NCI-H446 (cell line): Measurements from ENCODE around the gene CELA3B.
A peak's percentile ranks its signal among the peaks of the same experiment; 100 is the strongest.
"Not testable (repeated sequence)": the region's sequence is repeated elsewhere in the genome, so short reads cannot be mapped to it uniquely, and the experiment has no call there.

Source experiments
- DNase-seq, 2 experiments: peaks; one replicate each; lab custom pipeline; 2025; lab: John Stamatoyannopoulos, UW

The CELA3B gene

GRCh38 chr1:21975296-21975695 lies 1.5 kb upstream of the CELA3B start:
- DNase-seq: not testable (repeated sequence)

GRCh38 chr1:21978209-21978608 lies 1.4 kb downstream of the CELA3B start:
- DNase-seq: not testable (repeated sequence)

DNA sequence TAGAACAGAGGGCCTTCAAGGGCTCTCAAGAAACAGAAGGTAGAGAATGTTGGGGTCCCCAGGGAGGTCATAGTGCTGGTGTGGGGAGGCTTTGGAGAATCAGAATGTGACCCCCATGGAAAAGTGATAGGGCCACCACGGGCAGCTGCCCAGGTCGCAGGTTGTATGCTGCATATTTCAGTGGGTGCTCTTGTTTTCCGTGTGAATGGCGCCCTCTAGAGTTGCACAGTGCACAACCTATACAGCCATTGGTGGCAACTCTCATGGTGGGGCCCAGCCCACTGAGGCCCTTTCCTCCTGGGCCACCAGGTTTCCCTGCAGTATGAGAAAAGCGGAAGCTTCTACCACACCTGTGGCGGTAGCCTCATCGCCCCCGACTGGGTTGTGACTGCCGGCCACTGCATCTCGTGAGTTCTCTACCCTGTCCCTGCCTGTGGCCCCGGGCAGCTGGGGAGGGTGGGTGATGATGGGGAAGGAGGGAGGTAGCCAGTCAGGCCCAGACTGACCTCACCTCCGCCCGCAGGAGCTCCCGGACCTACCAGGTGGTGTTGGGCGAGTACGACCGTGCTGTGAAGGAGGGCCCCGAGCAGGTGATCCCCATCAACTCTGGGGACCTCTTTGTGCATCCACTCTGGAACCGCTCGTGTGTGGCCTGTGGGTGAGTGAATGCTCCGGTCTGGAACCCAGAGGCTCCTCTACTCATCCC lies 3.8 kb downstream of the CELA3B start:
- DNase-seq: not testable (repeated sequence)

DNA sequence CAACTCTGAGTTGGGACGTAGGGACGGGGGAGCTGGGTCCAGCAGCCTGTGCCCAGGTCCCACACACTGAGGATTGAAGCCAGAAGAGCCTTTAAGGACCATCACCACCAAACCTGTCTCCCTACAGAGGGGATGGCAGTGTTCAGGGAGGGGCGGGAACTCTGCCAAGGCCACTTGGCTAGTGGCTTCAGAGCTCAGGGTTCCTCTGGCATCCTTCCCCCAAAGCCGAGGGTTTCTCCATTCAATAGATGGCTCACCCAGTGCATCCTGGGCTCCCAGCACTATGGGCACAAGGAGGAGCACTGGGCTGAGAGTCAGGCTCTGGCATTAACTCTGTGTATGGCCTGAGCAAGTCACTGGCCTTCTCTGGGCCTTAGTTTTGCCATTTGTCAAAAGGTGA lies 4.4 kb downstream of the CELA3B start:
- peak in 1 of 2 experiments; percentile 7 for DNase-seq

GRCh38 chr1:21982122-21982521 lies 5.3 kb downstream of the CELA3B start:
- not testable (repeated sequence) for DNase-seq

- not testable (repeated sequence) for DNase-seq
These were observed 6.7 kb downstream of the CELA3B start for GRCh38 chr1:21983539-21983938.

GRCh38 chr1:21985893-21986292 lies 9.1 kb downstream of the CELA3B start:
- DNase-seq: not testable (repeated sequence)

DNA sequence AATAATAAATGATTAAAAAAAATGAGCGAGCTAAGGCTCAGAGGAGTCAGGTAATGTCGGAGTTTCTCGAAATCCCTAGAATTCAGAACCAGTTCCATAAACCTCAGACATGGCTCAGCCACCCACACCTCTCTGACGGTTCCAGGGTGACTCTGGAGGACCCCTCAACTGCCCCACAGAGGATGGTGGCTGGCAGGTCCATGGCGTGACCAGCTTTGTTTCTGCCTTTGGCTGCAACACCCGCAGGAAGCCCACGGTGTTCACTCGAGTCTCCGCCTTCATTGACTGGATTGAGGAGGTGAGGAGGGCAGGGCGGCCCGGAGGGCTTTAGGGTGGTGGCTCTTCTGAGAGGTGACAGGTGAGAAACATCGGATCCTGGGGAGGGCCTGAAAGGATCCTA lies 9.6 kb downstream of the CELA3B start:
- not testable (repeated sequence) for DNase-seq

- not testable (repeated sequence) for DNase-seq
These were observed 13.0 kb downstream of the CELA3B start for GRCh38 chr1:21989672-21990393.

DNA sequence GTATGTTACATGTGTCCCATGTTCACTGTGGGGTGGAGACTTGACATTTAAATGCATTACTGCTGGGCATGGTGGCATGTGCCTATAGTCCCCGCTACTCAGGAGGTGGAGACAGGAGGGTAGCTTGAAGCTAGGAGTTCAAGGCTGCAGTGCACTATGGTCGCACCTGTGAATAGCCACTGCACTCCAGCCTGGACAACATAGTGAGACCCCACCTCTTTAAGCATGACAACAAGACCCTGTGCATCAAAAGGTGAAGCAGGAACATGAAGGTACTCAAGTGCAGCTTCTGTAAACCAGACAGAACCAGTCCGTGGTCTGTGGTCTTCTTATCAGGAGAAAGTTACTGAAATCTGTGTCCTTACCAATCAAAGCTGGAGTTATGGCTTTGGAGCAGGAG lies 15.4 kb downstream of the CELA3B start:
- DNase-seq: not testable (repeated sequence)

GRCh38 chr1:21994716-21995115 lies 17.9 kb downstream of the CELA3B start:
- DNase-seq: not testable (repeated sequence)

DNA sequence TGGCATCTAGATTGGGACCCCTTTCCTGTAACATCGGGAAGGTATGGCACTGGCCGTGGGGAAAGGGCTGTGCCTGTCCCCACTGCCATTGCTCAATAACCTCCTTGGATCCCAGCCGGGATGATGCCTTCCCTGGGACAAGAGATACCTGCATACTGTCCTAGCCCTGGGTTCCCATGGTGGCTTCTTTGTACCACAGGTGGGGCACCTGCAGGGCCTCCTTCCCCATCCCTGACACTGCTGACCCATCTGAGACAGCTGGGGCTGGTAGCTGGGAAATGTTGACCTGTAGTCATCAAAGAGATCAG lies 19.8 kb downstream of the CELA3B start:
- DNase-seq: not testable (repeated sequence)

GRCh38 chr1:21997891-21998623 lies 21.2 kb downstream of the CELA3B start:
- not testable (repeated sequence) for DNase-seq

- not testable (repeated sequence) for DNase-seq
These were observed 21.9 kb downstream of the CELA3B start for GRCh38 chr1:21998624-21999294.

DNA sequence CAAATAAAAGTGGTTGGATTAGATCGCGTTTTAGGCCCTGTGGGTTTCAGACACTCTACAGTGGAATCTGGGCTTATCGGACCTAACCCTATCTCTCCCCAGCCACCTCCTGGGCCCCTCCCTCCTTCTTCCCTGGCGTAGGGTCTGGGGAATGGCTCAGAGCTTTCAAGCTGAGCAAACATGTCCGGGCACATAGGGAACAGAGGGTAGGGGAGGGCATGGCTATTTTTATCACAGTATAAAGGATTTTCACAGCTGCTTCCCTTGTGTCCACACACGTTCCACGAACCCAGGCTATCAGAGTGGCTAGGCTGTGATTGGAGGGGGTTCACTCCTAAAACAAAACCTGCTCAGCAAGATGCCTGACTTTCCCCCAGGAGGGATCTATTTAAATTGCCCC lies 22.8 kb downstream of the CELA3B start:
- not testable (repeated sequence) for DNase-seq

DNA sequence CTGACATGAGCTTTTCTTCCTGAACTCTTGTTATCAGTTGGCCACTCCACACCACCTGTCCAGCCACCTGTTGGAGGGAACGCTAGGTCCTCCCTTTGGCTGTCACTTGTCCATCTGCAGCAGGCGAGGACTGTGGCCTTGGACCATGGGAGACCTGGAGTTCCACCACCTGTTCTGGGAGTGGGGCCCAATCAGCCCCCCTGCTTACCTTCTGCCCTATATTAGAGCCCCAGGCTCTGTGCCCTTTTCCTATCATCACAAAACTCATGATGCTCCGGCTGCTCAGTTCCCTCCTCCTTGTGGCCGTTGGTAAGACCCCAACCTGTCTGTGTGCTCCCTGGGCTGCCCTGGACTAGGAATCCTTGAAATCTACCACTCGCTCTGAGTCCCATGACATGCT lies 24.6 kb downstream of the CELA3B start, which contains the start of gene CELA3A:
CELA3A (plus strand) TSS at position 249 of the 400 bp plus-strand sequence; CDS start at position 267, 18 bp downstream.
- no peak for DNase-seq

DNA sequence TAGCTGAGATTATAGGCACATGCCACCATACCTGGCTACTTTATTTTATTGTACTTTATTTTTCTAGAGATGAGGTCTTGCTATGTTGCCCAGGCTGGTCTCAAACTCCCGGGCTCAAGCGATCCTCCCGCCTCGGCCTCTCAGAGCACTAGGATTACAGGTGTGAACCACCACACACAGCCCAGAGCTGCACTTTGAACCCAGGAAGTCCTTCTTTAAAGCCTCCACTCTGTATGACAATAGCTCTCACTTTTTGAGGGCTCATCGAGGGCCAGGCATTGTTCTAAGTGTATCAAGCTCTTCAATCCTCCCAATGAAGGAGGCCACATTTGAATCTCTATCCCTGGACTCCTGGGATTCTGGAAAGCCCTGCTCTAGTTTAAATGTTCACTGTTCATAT lies 25.6 kb downstream of the CELA3B start:
- not testable (repeated sequence) for DNase-seq

- DNase-seq: not testable (repeated sequence)
These were observed 26.1 kb downstream of the CELA3B start for GRCh38 chr1:22002875-22003274.

- DNase-seq: not testable (repeated sequence)
These were observed 27.1 kb downstream of the CELA3B start for GRCh38 chr1:22003959-22004358.

DNA sequence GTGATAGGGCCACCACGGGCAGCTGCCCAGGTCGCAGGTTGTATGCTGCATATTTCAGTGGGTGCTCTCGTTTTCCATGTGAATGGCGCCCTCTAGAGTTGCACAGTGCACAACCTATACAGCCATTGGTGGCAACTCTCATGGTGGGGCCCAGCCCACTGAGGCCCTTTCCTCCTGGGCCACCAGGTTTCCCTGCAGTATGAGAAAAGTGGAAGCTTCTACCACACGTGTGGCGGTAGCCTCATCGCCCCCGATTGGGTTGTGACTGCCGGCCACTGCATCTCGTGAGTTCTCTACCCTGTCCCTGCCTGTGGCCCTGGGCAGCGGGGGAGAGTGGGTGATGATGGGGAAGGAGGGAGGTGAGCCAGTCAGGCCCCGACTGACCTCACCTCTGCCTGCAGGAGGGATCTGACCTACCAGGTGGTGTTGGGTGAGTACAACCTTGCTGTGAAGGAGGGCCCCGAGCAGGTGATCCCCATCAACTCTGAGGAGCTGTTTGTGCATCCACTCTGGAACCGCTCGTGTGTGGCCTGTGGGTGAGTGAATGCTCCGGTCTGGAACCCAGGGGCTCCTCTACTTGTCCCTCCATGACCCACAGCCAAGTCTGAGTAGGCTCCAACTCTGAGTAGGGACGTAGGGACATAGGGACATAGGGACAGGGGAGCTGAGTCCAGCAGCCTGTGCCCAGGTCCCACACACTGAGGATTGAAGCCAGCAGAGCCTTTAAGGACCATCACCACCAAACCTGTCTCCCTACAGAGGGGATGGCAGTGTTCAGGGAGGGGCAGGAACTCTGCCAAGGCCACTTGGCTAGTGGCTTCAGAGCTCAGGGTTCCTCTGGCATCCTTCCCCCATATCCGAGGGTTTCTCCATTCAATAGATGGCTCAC lies 28.7 kb downstream of the CELA3B start:
- DNase-seq: peak; percentile 14 to 15

DNA sequence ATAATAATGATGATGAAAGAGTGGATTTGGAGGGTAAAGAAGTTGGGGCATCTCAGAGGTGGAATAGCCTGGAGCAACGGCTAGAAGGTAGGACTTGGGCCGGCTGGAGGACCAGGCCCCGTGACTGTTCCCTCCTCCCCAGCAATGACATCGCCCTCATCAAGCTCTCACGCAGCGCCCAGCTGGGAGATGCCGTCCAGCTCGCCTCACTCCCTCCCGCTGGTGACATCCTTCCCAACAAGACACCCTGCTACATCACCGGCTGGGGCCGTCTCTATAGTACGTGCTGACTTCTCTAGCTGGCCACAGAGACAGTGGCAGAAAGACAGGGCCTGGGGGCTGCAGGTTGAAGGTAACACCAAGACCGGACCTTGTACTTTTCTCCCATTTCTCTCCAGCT lies 29.9 kb downstream of the CELA3B start:
- not testable (repeated sequence) for DNase-seq
